H9 (cell line): Measurements from ENCODE around the gene CERS1. TPM values are rescaled to one million over a fixed set of nuclear protein-coding genes. Genes with fewer than 3 reads are reported as not detected.

Source experiments
- DNase-seq: peaks from one replicate; pipeline ENCODE4 v3.0.0-alpha.2; 2017
- H2AFZ ChIP-seq: one replicate; pipeline ENCODE4 v1.6.1; 2013; ENCODE audit warnings: mild to moderate bottlenecking, low read length, control low read depth, moderate library complexity
- H2AK5ac ChIP-seq: 2 replicates; pipeline ENCODE4 v1.6.1; 2013; ENCODE audit warnings: low read length, control low read depth, mixed read lengths; ENCODE audit not compliant: insufficient read length
- H2BK120ac ChIP-seq: one replicate; pipeline ENCODE4 v1.6.1; 2013; ENCODE audit warnings: low read depth, mild to moderate bottlenecking, low read length, control low read depth, inconsistent platforms; ENCODE audit not compliant: poor library complexity, severe bottlenecking
- H2BK12ac ChIP-seq: 2 replicates; pipeline ENCODE4 v1.6.1; 2013; ENCODE audit warnings: low read length, control low read depth, mixed read lengths, low read depth; ENCODE audit not compliant: insufficient read length
- H2BK15ac ChIP-seq: 2 replicates; pipeline ENCODE4 v1.6.1; 2013; ENCODE audit warnings: low read depth, low read length, control low read depth
- H2BK20ac ChIP-seq: one replicate; pipeline ENCODE4 v1.6.1; 2013; ENCODE audit warnings: low read depth, mild to moderate bottlenecking, low read length, control low read depth, inconsistent platforms; ENCODE audit not compliant: poor library complexity, severe bottlenecking
- H2BK5ac ChIP-seq: 2 replicates; pipeline ENCODE4 v1.6.1; 2013; ENCODE audit warnings: low read length, control low read depth, mixed read lengths; ENCODE audit not compliant: insufficient read length
- H3K14ac ChIP-seq: 2 replicates; pipeline ENCODE4 v1.6.1; 2013; ENCODE audit warnings: low read length, control low read depth; ENCODE audit not compliant: insufficient read depth
- H3K18ac ChIP-seq: 2 replicates; pipeline ENCODE4 v1.6.1; 2013; ENCODE audit warnings: low read depth, mild to moderate bottlenecking, mixed read lengths, low read length, control low read depth; ENCODE audit not compliant: insufficient read length
- H3K23ac ChIP-seq: 2 replicates; pipeline ENCODE4 v1.6.1; 2013; ENCODE audit warnings: low read length, control low read depth, mixed read lengths, low read depth; ENCODE audit not compliant: insufficient read length
- H3K23me2 ChIP-seq: 2 replicates; pipeline ENCODE4 v1.6.1; 2013; ENCODE audit warnings: low read depth, mild to moderate bottlenecking, mixed read lengths, low read length, control low read depth; ENCODE audit not compliant: insufficient read length, poor library complexity, severe bottlenecking
- H3K27ac ChIP-seq: 2 replicates; pipeline ENCODE4 v1.5.1; 2013; ENCODE audit warnings: low read length, control low read depth, mixed read lengths, low read depth; ENCODE audit not compliant: insufficient read length
- H3K27me3 ChIP-seq: 2 replicates; pipeline ENCODE4 v1.6.1; 2013; ENCODE audit warnings: low read length, control low read depth, inconsistent platforms; ENCODE audit not compliant: insufficient read depth
- H3K4ac ChIP-seq: 2 replicates; pipeline ENCODE4 v1.6.1; 2013; ENCODE audit warnings: low read depth, mild to moderate bottlenecking, control low read depth, inconsistent platforms, low read length, moderate library complexity
- H3K4me1 ChIP-seq: 2 replicates; pipeline ENCODE4 v1.6.1; 2013; ENCODE audit warnings: low read length, control low read depth, inconsistent platforms; ENCODE audit not compliant: insufficient read depth
- H3K4me2 ChIP-seq: 2 replicates; pipeline ENCODE4 v1.6.1; 2013; ENCODE audit warnings: low read length, control low read depth, mixed read lengths; ENCODE audit not compliant: insufficient read length, insufficient read depth
- H3K56ac ChIP-seq: 2 replicates; pipeline ENCODE4 v1.6.1; 2013; ENCODE audit warnings: low read depth, mild to moderate bottlenecking, mixed read lengths, low read length, control low read depth; ENCODE audit not compliant: insufficient read length
- H3K79me1 ChIP-seq: 2 replicates; pipeline ENCODE4 v1.6.1; 2013; ENCODE audit warnings: low read depth, mild to moderate bottlenecking, moderate library complexity, low read length, control low read depth, inconsistent platforms; ENCODE audit not compliant: insufficient read depth, poor library complexity, severe bottlenecking
- H3K79me2 ChIP-seq: 2 replicates; pipeline ENCODE4 v1.6.1; 2013; ENCODE audit warnings: low read length, control low read depth, inconsistent platforms; ENCODE audit not compliant: insufficient read depth
- H3K9ac ChIP-seq: 2 replicates; pipeline ENCODE4 v1.6.1; 2013; ENCODE audit warnings: low read length, control low read depth, mixed read lengths; ENCODE audit not compliant: insufficient read length; ENCODE audit errors: extremely low read depth
- H3K9me3 ChIP-seq: one replicate; pipeline ENCODE4 v1.6.1; 2013; ENCODE audit warnings: low read depth, low read length, inconsistent platforms; ENCODE audit not compliant: control insufficient read depth
- H3T11ph ChIP-seq: one replicate; pipeline ENCODE4 v1.6.1; 2013; ENCODE audit warnings: mild to moderate bottlenecking, low read length, control low read depth, inconsistent platforms
- H4K20me1 ChIP-seq: one replicate; pipeline ENCODE4 v1.6.1; 2013; ENCODE audit not compliant: control insufficient read depth, insufficient read length, insufficient read depth
- H4K5ac ChIP-seq: 2 replicates; pipeline ENCODE4 v1.6.1; 2013; ENCODE audit warnings: low read depth, mild to moderate bottlenecking, mixed read lengths, low read length, control low read depth; ENCODE audit not compliant: insufficient read length
- H4K8ac ChIP-seq: replicated peaks from 2 replicates; pipeline ENCODE4 v1.6.1; 2013; ENCODE audit warnings: low read length, control low read depth, mixed read lengths, low read depth; ENCODE audit not compliant: insufficient read length
- H4K91ac ChIP-seq: 2 replicates; pipeline ENCODE4 v1.6.1; 2013; ENCODE audit warnings: low read depth, mild to moderate bottlenecking, moderate library complexity, mixed read lengths, low read length, control low read depth; ENCODE audit not compliant: insufficient read length
- H3K27ac Mint-ChIP-seq, 3 experiments: 2 replicates in 2 of 3; 3 replicates in 1 of 3; pipeline ENCODE4 v1.8.0; 2020 to 2021; ENCODE audit warnings: mixed read lengths in 3 of 3, mild to moderate bottlenecking in 1 of 3, moderate library complexity in 1 of 3
- H3K27me3 Mint-ChIP-seq: 2 replicates; pipeline ENCODE4 v1.8.0; 2021; ENCODE audit warnings: low read depth, mild to moderate bottlenecking, moderate library complexity, mixed read lengths
- H3K36me3 Mint-ChIP-seq, 3 experiments: 2 replicates in 2 of 3; 3 replicates in 1 of 3; pipeline ENCODE4 v1.8.0; 2020 to 2021; ENCODE audit warnings: low read depth in 3 of 3, mixed read lengths in 3 of 3; ENCODE audit not compliant: insufficient read depth in 1 of 3
- H3K4me1 Mint-ChIP-seq, 2 experiments: 2 replicates each; pipeline ENCODE4 v1.8.0; 2020; ENCODE audit warnings: mixed read lengths in 2 of 2
- H3K4me3 Mint-ChIP-seq, 2 experiments: 2 replicates in 1 of 2; 3 replicates in 1 of 2; pipeline ENCODE4 v1.8.0; 2020 to 2021; ENCODE audit warnings: mild to moderate bottlenecking in 2 of 2, mixed read lengths in 2 of 2, moderate library complexity in 1 of 2
- H3K9me3 Mint-ChIP-seq, 2 experiments: 2 replicates in 1 of 2; 3 replicates in 1 of 2; pipeline ENCODE4 v1.8.0; 2020; ENCODE audit warnings: mild to moderate bottlenecking in 2 of 2, mixed read lengths in 2 of 2, moderate library complexity in 1 of 2
- CTCF ChIP-seq: fragments of 200-600 bp; sonication (generic); conservative IDR thresholded peaks from 3 replicates; pipeline ENCODE4 v1.8.0; 2021; ENCODE audit warnings: antibody characterized with exemption, mild to moderate bottlenecking
- WGBS: extraction: QIAGEN DNeasy Blood & Tissue Kit; methylation state at CpG from one replicate; pipeline ENCODE4 v1.1.7; 2013; ENCODE audit warnings: missing lambda C conversion rate, low lambda C conversion rate, mixed read lengths; ENCODE audit not compliant: insufficient read length; ENCODE audit errors: extremely low coverage; 5-methylcytosine and 5-hydroxymethylcytosine counted together
- total RNA-seq: library from RNA; stranded (reverse); gene quantifications from 2 replicates; pipeline ENCODE4 v1.2.1, GENCODE V29; 2021

CERS1 gene
- total RNA-seq, 1 experiment from 2014 or later, result 19.3 TPM

DNA sequence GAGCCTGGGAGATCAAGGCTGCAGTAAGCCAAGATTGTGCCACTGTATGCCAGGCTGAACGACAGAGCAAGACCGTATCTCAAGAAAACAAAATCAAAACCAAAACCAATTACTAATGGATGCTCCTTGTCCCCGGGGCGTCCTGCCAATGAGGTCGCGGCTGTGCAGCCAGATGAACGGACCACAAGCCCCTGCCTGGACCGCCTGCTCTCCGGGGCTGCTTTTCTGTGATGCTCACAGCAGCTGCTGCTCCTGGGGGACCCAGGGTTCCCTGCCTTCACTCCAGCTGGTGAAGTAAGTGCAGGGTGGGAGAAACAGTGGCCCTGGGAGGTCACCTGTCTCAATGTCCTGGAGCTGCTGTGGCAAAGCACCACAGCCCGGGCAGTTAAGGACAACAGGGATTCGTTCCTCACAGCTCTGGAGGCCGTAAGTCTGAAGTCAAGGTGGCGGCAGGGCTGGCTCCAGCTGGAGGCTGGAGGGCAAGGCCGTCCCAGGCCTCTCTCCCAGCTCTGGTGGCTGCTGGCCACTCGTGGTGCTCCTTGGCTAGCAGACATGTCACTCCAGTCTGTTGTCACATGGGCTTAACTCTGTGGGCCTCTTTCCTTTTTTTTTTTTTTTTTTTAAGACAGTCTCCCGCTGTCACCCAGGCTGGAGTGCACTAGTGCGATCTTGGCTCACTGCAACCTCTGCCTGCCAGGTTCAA is 13.1 kb upstream of the CERS1 start:
- Histone ChIP-seq H2AFZ (no peak overlapping the region), H3K23ac (no peak overlapping the region), H2BK120ac (no peak overlapping the region), H3K4ac (no peak overlapping the region), H4K91ac (no peak overlapping the region), H3T11ph (no peak overlapping the region), H4K5ac (no peak overlapping the region), H2BK15ac (no peak overlapping the region), H2BK20ac (no peak overlapping the region), H4K20me1 (no peaks in the 10 kb centered on the region), H3K79me1 (no peaks in the 10 kb centered on the region), H3K9me3 (no peaks in the 10 kb centered on the region), H3K14ac (no peak overlapping the region), H3K27me3 (no peaks in the 10 kb centered on the region), H3K56ac (no peak overlapping the region), H4K8ac (no peak overlapping the region), H3K4me1 (no peaks in the 10 kb centered on the region), H3K18ac (no peak overlapping the region), H2BK12ac (no peak overlapping the region), H3K27ac (no peak overlapping the region), H2BK5ac (no peak overlapping the region), H3K9ac (no peak overlapping the region), H3K4me2 (no peak overlapping the region), H3K23me2 (no peaks in the 10 kb centered on the region), H3K79me2 (no peaks in the 10 kb centered on the region; the same call in 1 of the 2 replicates), H2AK5ac (no peak overlapping the region)
- H3K4me3 Mint-ChIP-seq, result no peak overlapping the region
- H3K36me3 Mint-ChIP-seq, result peaks cover 9 to 32% (median 30%) of the 10 kb centered on the region in 3 experiments; a peak in 6 of 7 replicates
- H3K9me3 Mint-ChIP-seq, result no peaks in the 10 kb centered on the region
- H3K27me3 Mint-ChIP-seq, result no peaks in the 10 kb centered on the region
- DNase-seq, result no peak
- H3K27ac Mint-ChIP-seq, result no peak overlapping the region
- H3K4me1 Mint-ChIP-seq, result no peaks in the 10 kb centered on the region
- no peak for TF ChIP-seq CTCF
- no CpG with 5 or more reads among the region's 17 CpGs for WGBS
